HG02623 (cell line): Measurements from ENCODE around the gene IQCE.
"Not testable (repeated sequence)": the region's sequence is repeated elsewhere in the genome, so short reads cannot be mapped to it uniquely, and the experiment has no call there.

Experiments
- ATAC-seq: cut with Tn5 transposase; IDR thresholded peaks from one replicate; pipeline ENCODE4 v1.9.1; 2021; ENCODE audit warnings: moderate library complexity; ENCODE audit not compliant: unreplicated experiment

IQCE gene

DNA sequence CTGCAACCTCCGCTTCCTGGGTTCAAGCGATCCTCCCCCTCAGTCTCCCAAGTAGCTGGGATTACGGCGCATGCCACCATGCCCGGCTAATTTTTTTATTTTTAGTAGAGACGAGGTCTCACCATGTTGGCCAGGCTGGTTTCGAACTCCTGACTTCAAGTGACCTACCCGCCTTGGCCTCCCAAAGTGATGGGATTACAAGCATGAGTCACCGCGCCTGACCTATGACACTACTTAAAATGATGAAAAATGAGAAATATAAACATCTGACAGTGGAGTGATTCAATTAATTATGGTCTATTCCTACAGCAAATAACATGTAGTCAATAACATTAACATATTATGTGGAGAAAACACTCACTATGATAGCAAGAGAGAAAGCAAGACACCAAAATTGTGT, 5.7 kb upstream of the IQCE start:
- no peak for ATAC-seq

DNA sequence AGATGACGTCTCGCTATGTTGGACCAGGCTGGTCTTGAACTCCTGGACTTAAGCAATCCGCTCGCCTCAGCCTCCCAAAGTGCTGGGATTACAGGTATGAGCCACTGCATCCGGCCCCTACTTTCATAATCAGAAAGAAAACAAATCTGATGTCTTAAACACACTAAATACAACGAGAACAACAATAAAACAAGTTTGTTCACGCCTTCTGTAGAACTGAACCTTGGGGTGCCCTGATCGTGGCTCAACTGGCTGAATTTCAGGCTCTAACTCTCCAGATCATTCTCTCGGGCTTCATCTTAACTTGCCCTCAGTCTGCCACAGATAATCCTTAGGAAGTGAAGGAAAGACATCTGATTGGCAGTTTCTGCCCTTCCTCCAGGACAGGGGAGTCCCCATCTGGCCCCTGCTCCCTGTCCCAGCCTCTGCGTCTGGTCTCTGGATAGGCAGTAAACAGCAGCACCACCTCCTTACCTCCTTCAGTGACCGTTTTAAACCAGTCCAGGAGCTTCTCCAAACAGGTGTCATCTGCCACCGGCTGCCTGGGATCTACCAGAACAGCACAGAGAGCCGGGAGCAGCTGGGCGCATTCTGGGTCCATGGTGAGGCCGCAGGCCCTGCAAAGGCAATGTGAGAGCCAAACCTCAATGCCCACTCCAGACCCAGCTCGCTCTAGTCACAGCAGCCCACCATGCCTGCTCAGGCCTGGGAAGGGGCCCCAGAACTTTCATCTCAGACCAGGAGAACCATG, 4.8 kb upstream of the IQCE start:
- ATAC-seq, result no peak

DNA sequence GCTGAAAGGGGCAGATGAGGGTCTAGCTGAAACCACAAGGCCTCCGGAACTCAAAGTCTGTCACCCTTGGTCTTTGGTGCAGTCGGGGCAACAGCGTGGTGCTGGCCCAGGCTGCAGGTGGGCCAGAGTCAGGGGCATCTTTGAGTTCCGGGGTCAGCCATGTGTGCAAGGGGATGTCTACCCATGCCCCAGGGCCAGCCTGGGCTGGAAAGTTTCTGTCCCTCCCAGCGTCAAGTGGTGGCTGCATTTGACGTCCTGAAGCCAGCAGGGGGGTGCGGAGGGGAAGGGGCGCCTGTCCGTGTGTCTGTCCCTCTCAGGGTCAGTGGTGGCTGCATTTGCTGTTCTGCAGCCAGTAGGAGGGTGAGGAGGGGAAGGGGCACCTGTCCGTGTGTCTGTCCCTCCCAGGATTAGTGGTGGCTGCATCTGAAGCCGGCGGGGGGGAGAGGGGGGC, 4.1 kb upstream of the IQCE start:
- no peak for ATAC-seq

DNA sequence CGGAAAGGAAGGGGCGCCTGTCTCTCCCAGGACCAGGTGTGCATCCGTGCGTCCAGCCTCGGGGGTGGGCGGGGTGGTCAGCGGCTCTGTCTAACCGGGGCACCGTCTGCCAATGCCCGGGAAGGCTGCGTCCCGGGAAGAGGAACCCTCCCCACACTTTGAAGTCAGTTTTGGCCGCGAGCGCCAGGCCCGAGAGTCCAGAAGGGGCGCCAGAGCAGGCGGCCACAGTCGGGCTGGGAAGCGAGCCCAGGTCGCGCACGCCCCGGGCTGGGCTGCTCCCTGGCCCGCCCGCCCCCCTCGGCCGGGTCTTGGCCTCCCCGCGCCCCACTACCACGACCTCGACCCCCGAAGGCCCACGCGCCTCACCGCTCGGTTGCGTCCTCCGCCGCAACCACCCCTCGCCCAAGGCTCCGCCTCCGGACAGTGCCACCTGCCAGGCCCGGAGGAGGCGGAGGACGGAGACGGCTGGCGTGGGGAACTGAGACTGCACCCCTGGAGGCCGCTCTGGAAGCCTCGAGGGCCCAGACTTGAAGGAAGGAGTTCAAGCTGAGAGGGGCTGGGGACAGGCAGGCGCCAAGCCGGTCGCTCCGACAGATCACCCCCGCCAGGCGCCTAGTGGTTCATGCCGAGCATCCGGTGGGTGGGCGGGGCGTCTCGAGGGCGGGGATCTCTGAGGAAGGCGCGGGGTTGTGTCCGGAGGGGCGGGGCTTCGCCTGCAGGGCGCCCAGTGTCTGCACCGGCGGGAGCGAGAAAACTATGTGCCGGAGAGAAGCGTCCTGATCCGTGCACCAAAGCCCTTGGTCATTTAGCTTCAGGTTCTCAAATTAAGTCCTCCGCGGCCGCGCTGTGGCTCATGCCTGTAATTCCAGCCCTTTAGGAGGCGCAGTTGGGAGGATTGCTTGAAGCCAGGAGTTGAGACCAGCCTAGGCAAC, 3.4 kb upstream of the IQCE start, which contains the start of gene BRAT1:
Gene BRAT1 (minus strand): TSS at position 404 of the 932 bp plus-strand sequence. CDS start 1,093 bp downstream, outside the sequence.
- peak; percentile 57 for ATAC-seq

DNA sequence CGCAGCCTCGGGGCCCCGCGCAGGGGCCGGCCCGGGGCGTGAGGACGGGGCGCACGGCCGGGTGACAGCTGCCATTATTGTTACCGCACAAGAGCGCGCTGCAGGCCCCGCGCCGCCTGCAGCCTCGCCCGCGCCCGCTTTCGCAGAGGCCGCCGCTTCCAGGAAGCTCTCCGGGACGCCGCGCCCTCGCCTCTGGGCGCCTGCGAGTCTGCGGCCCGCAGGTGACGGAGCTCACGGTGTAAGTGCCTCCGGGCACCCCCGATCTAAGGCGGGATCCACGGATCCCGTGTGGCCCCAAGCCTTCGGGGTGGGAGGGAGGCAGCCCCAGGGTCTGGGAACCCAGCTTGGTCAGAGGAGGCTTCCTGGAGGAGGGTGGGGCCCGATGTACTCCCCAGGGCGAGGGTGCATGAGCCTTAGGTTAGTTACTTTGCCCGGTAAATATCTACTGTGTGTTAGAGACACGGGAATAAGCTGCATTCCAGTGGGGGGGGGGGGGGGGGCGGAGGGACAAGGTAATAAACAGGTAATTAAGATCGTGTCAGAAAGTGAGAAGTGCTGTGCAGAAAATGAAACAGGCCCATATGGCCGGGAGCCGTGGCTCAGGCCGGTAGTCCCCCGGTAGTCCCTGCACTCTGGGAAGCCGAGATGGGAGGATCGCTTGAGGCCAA, 638 bp downstream of the IQCE start:
- peak; percentile 5 for ATAC-seq

DNA sequence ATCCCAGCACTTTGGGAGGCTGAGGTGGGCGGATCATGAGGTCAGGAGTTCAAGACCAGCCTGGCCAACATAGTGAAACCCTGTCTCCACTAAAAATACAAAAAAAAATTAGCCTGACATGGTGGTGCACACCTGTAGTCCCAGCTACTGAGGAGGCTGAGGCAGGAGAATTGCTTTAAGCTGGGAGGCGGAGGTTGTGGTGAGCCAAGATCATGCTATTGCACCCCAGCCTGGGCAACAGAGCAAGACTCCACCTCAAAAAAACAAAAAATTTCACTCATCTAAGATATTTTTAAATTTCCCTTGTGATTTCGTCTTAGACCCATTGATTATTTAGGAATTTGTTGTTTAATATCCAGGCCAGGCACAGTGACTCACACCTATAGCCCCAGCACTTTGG, 5.2 kb downstream of the IQCE start:
- not testable (repeated sequence) for ATAC-seq

DNA sequence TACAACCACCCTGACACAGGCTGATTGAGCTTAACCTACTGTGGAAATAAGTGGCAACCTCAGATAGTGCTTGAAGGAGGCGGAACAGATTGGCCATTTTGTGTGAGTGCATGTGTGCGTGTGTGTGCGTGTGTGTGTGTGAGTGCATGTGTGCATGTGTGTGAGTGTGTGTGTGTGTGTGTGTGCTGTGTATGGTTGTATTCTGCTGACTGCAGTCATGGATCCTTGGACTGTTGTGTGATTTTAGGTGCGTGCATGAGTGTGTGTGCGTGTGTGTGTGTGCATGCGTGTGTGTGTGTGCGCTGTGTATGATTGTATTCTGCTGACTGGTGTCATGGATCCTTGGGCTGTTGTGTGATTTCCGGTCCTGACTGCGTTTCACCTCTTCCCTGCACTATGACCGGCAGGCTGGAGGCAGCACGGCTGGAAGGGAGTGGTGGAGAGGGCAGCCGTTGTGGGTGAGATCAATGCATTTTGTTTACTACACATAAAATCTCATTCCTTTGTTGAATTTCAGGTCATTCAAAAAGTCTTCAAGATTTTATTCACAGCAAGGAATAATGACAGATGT, 6.3 kb downstream of the IQCE start:
- no peak for ATAC-seq

DNA sequence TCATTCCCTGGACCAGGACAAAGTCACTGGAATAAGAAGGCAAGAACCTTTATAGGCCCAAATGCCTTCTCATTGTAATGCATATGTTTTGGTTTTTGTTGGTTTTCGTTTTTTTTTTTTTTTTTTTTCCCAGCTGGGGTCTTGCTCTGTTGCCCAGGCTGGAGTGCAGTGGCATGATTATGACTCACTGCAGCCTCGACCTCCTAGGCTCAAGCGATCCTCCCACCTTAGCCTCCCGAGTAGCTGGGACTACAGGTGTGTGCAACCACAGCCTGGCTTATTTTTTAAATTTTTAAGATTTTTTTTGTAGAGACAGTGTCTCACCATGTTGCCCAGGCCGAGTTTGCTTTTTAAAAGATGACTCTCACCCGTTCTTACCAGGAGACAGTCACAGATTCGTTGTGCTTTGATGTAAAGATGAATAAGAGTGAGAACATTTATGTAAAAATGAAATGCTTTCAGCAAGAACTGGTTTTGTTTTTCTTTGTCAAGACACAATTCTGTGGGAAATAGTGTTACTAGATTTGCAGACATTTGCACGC, 7.6 kb downstream of the IQCE start:
- no peak for ATAC-seq

DNA sequence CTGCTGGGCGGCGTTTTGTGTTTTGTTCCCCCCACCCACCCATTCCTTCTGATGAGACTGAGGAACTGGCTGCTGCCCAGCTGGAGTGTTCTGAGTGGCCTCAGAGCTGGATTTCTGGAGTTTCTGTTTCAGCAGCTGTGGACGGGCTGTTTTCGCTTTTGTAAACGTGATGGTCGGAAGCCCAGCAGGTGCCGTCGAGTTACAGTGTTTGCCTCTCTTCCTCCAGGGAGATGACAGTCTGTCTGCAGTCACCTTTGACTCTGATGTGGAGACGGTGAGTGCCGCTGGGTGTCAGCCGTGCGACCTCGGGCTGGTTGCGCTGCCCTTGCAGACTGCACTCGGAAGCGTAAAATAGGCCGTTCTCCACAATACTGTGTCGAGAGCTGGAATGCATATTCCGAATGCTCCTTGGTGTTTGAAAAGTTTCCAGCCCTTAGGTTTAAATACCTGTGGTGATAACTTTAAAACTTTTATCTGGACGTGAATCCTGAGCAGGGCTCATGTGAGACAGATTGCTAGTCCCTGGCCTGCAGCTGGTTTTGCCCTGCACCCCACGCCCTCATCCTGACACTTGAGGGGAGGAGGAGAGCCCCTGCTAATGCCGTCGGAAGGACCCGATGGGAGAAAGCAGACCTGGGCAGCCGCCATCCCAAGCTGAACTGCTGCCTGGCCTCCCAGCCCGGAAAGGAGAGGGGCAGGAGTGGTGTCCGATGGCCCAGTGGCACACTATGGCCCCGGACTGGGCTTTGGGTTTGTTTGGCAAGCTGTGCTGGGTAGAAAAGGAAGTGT, 8.3 kb downstream of the IQCE start:
- ATAC-seq, result no peak

DNA sequence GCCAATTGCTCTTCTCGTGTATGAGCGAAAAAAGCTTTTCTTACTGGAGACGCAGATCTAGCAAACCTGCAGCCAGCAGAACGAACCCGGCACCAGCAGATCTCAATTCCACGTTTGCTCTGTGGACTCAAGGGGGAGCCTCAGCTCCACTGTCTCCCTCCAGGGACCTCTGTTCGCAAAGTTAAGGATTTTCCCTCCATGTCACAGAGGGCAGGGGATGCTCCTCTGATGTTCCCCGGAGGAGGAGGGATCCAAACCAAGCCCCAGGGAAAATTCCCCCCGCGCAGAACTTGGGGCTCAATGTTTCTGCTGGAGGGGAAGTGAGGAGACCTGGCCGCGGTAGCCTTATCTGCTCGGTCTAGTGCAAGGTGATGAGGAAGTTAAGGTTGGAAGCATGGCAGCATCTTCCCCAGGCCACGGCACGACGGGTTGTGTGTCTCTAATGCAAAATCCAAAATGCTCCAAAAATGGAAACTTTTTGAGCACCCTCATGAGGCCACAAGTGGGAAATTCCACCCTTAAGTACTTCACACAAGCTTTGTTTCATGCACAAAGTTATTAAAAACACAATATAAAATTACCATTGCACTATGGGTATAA, 9.0 kb downstream of the IQCE start:
- no peak for ATAC-seq

DNA sequence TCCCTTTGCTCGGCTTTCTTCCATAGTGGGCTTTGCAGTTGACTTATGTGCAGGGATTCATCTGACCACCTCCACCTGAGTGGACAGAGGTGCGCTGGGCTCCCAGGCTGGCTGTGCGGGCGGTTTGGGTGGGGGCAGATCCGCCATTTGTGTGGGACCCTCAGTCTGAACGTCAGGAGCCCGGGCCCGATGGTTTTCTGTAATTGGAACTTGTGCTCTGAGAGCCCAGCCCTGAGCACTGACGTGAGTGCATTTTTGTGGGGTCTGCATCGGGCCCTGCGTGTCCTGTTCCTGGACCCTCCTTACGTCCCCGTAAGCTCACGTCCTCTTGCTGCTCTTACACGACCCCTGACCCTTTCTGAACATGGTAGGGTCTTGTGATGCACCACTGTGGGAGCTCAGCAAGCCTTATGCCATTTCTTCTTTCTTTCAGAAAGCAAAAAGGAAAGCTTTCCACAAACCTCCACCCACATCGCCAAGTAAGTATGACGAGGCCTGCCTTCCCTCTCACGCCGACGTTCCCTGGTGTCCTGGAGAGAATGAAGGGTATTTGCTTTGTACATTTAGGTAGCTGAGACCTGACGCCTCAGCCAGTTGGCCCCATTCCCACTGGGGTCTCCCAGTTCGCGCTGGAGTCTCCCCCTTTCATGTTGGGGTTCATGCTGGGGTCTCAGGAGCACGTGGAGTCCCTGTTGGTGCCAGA, 9.9 kb downstream of the IQCE start:
- no peak for ATAC-seq

DNA sequence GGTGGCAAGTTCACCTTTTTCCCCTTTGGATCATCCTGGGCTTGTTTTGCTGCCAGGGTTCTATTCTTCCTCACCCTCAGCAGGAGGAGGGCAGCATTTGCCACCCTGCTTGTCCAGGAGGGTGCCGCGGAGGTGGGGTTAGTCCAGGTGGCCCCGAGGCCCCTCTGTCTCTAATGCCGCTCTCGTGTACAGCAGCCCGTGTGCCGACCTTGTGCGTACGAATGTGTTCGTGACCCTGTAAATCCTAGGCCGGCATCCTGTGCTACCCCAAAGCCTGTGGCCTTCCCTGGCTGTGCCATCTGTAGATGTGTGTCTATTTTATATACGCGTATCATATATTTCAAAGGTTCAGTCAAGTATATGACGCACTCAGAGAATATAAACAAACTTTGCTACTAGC, 10.6 kb downstream of the IQCE start:
- ATAC-seq, result no peak

DNA sequence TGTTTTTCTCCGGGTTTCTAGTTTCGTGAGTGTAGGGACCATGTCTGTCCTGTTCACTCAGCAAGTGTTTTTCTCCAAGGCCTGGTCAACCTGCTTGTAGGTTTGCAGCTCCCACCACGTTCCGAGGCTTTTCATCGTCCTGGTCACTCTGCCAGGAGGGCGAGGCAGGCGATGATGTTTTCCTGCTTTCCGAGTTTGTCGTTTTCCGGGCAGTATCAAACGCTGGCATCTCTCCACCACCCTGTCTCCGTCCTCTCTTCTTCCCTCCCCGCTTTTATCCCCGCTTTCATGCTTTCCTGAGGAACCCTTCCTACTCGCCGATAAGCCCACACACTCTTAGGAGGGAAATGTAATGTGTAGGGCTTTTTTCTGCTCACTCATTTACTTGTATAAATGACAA, 11.2 kb downstream of the IQCE start:
- ATAC-seq, result no peak

DNA sequence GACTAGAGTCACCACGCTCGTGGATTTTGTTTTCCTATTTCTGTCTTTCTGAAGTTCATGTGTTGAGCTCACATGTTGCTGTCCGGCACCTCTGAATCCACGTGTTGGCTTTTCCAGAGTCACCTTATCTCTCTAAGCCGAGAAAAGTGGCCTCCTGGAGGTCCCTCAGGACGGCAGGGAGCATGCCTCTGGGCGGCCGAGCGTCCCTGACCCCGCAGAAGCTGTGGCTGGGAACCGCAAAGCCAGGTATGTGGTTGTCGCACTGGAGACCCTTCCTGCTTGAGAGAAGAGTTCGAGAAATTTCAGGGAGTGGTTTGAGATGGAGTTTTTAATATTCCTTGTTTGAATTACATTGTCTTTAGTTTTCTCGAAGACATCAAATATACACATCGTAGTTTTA, 12.6 kb downstream of the IQCE start:
- ATAC-seq, result no peak

DNA sequence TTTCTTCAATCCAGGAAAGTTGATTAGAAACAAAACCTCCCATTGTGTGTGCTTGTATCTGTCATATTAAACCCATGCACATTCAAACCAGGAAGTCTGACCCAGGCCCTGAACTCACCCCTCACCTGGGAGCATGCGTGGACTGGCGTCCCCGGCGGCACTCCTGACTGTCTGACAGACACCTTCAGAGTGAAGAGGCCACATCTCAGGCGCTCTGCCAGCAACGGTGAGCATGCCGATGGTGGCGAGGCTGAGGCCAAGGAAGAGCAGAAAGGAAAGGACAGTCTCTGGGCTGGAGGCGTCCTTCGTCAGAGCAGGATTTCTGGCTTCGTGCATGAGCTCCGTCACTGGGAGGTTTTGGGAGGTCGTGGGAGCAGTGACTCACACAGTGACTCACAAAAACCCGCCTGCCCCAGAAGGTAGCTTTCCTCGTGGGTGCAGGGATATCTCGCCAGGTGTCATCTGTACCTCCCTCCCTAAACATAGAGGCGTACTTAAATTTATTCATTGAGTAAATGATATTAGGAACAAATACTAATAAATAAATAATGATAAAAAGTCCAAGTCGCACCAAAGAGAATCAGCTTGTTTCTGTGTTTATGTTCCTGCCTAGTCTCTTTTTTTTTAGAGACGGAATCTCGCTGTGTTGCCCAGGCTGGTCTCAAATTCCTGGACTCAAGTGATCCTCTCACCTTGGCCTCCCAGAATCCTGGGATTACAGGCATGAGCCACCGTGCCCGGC, 13.5 kb downstream of the IQCE start:
- ATAC-seq, result no peak

DNA sequence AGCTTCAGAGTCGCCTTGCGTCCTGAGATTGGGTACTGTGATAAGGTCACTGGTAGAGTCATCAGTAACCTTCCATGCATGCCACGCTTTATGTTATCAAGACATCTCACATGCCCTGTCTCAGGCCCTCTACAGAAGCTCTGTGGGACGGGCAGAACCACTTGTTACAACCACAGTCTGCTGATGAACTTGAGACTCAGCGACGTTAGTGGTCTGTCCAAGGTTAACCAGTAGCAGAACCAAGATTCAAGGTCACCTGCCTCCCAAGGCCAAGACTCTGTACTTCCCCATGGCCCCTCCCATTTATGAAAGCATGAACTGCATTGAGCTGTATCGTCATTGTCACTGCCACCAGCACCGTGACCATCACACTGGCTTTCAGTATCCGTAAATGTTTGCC, 15.0 kb downstream of the IQCE start:
- ATAC-seq, result no peak

DNA sequence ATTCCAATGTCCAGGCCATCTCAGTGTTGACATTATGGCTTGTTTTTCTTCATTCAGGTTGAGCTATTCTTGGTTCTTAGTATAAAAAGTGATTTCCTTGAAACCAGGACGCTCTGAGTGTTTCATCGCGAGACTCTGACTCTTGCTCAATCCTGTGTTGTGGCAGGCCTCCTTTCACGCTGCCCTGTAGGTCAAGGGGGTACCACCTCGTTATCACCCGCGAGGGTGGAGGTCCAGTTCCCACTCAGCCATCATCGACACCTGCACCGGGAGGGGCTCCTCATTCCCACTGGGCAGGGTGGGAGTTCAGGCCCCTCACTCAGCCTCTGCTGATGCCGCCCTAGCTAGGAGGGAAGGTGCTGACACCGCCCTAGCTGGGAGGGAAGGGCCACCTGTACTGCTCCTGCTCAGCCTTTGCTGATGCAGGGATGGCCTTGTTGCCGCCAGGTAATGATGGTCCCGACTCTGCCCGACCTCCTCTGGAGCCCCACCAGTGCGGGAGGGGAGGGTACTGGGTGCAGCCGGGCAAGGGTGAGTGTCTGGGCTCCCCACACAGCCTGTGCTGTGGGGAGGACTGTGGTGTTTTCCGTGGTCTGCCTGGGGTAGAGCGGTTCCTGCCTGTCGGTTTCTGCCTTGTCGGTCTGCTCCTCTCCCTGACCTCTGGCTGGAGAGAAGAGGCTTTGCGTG, 16.4 kb downstream of the IQCE start:
- ATAC-seq, result no peak
